HUDEP-2 (cell line): ENCODE data around the gene ZNF121.
"Not testable (repeated sequence)": the region's sequence is repeated elsewhere in the genome, so short reads cannot be mapped to it uniquely, and the experiment has no call there.

Experiments
- DNase-seq, 76 experiments: peaks; one replicate each; lab custom pipeline; 2025; ENCODE audit not compliant: unreplicated experiment in 76 of 76; lab: John Stamatoyannopoulos, UW

Gene ZNF121

GRCh38 chr19:9584073-9584833, at the start of gene ZNF121:
Gene ZNF121, minus strand, starts transcription at chr19:9584504. Its CDS starts 16,407 bp downstream, at chr19:9568097.
- DNase-seq = peak in 75 of 76 experiments; percentile 32 to 98 (median 81)

GRCh38 chr19:9627856-9628255, 43.6 kb upstream of the ZNF121 start:
- DNase-seq = no peak

GRCh38 chr19:9622531-9622930, 38.2 kb upstream of the ZNF121 start:
- DNase-seq = no peak

- DNase-seq = peak in 71 of 76 experiments; percentile 34 to 99 (median 75)
Measured at GRCh38 chr19:9621156-9622037, 37.1 kb upstream of the ZNF121 start, which contains the start of gene ZNF561. Gene ZNF561, minus strand, starts transcription at chr19:9621232. Its CDS starts 1,776 bp downstream, at chr19:9619456.

- no peak for DNase-seq
Measured at GRCh38 chr19:9620842-9621155, 36.5 kb upstream of the ZNF121 start.

GRCh38 chr19:9615844-9616243, 31.5 kb upstream of the ZNF121 start:
- DNase-seq = no peak

GRCh38 chr19:9610484-9611113, 26.3 kb upstream of the ZNF121 start:
- no peak for DNase-seq

- no peak for DNase-seq
Measured at GRCh38 chr19:9608912-9609311, 24.6 kb upstream of the ZNF121 start.

GRCh38 chr19:9597027-9597426, 12.7 kb upstream of the ZNF121 start:
- DNase-seq = peak in 1 of 76 experiments; percentile 8

GRCh38 chr19:9586764-9587163, 2.5 kb upstream of the ZNF121 start:
- DNase-seq = peak in 62 of 76 experiments; percentile 3 to 79 (median 48)

- DNase-seq = not testable (repeated sequence)
Measured at GRCh38 chr19:9582081-9582725, 2.1 kb downstream of the ZNF121 start.

GRCh38 chr19:9580728-9581127, 3.6 kb downstream of the ZNF121 start:
- DNase-seq = no peak

- no peak for DNase-seq
Measured at GRCh38 chr19:9570255-9570654, 14.0 kb downstream of the ZNF121 start.

GRCh38 chr19:9566729-9567128, 17.6 kb downstream of the ZNF121 start:
- DNase-seq = no peak

- DNase-seq = peak in 1 of 76 experiments; percentile 16
Measured at GRCh38 chr19:9565900-9566705, 18.2 kb downstream of the ZNF121 start.

- DNase-seq = no peak
Measured at GRCh38 chr19:9552536-9553274, 31.6 kb downstream of the ZNF121 start.

- DNase-seq = no peak
Measured at GRCh38 chr19:9547870-9548269, 36.4 kb downstream of the ZNF121 start.

- DNase-seq = not testable (repeated sequence)
Measured at GRCh38 chr19:9541281-9541680, 43.0 kb downstream of the ZNF121 start.

- DNase-seq = not testable (repeated sequence)
Measured at GRCh38 chr19:9539921-9540320, 44.4 kb downstream of the ZNF121 start.
